ENCODE data around the gene NLK.
"Not testable (repeated sequence)": the region's sequence is repeated elsewhere in the genome, so short reads cannot be mapped to it uniquely, and the experiment has no call there.

The NLK gene

GRCh38 chr17:28042657-28042720 is at the start of gene NLK:
TSS of gene NLK (plus strand) at chr17:28042677. CDS start at chr17:28042874, 197 bp downstream.
- DNase-seq: no peak

- no peak for DNase-seq
Measured at GRCh38 chr17:27993161-27993695, 49.2 kb upstream of the NLK start.

DNA sequence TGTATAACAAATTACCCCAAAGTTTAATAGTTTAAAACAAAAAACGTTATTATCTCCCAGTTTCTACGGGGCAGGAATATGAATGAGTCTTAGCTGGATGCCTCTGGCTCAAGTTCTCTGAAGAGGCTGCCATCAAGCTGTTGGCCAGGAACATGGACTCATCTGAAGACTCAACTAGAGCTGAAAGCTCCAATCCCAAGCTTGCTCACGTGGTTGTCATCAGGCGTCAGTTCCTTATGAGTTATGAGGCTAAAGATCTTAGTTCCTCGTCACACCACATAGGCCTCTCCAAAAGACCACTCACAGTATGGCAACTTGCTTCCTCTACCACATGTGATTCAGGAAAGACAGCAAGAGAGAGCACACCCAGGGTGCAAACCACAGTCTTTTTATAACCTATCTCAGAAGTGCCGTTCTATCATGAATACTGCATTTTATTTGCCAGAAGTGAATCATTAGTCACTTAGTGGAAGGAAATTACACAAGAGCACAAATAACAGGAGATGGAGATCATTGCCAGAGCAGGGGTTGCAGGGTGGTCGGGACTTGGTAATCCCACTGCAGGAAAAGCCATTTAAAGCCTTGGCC is 48.7 kb upstream of the NLK start:
- DNase-seq: no peak

GRCh38 chr17:27994586-27994985 is 47.9 kb upstream of the NLK start:
- no peak for DNase-seq

- DNase-seq: no peak
Measured at GRCh38 chr17:27995554-27995953, 46.9 kb upstream of the NLK start.

DNA sequence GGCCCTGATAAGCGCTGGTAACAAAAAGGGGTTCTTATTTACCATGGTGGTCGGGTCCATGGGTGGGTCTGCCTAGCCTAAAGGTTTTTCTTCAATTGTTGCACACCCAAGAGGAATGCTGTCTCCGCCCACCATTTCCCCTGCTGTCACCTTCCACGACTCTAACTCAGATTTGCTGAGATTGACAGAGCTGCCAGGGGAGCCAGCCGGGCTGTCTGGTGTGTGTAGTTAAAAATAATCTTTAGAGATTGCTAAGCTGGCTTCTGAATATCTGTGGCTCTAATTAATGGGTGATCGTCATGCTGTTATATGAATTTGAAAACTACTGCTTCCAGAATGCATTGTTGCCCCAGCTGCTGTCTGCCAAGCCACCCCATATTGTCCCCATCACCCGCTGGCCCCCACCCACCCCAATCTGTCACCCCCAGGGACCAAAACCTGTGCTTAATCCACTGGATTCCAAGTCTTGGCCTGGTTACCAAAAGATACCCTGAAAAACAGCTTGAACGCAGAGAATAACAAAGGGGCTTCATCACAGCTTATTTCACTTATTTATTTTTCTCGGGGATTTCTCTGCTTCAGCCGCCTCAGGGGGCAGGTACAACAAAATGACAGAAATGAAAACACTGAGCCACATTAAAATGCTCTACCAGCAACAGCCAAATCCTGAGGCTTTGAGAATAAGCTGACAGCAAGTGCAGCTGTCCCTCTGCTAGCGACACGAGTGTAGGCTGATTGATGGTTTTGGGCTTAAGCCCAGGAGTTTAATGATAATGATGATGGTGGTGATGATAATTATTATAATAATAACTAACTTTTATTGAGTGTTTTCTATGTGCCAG is 46.1 kb upstream of the NLK start:
- no peak for DNase-seq

DNA sequence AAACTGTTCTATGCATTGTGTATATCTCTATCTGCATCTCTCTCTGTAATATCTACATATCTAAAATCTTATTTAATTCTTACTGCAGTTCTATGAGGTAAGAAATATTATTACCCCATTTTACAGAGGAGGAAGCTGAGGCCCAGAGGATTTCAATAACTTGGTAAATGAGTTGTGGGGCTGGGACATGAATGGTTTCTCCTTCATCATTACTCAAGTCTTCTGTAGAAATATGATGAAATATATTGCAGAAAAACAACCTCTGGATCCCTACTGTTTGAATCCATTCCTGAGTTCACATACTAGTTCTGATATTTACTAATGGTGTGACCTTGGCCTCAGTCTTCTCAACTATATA is 45.5 kb upstream of the NLK start:
- DNase-seq: no peak

GRCh38 chr17:27997522-27997921 is 45.0 kb upstream of the NLK start:
- no peak for DNase-seq

DNA sequence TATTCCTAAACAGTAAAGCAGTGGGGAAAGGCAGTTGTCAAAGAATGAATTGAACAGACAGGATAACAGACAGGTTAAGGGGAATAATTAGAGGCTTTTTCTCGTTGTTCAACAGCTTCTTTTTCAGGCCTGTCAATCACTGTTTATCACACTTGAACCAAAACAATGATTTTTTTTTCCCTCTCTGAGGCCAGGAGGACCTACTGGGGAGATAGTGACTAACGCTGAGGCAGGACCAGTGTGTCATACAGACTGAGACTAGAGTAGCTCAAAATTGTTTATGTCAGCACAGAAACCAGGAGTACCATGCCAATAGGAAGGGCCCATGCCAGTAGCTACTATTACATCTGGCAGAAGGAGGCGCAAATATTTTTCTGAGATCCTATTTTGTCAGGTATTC is 41.3 kb upstream of the NLK start:
- DNase-seq: no peak

DNA sequence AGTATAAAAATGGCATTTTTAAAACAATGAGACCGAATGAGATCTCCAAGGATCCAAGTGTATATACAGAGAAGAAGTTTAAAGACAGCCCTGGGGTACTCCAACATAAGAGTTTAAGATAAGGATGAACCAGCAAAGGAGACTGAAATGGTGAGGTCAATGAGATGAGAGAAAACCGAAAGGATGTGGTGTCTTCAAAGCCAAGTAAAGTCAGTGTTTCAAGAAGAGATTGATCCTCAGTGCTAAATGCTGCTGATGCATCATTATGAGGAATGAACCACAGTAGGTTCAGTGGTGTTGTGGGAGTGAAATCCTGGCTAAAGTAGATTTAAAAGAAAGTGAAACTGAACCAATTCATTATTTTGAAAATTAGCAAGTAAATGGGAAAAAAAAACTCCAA is 38.1 kb upstream of the NLK start:
- DNase-seq: no peak

- DNase-seq: not testable (repeated sequence)
Measured at GRCh38 chr17:28007925-28008324, 34.6 kb upstream of the NLK start.

- DNase-seq: no peak
Measured at GRCh38 chr17:28008513-28008912, 34.0 kb upstream of the NLK start.

DNA sequence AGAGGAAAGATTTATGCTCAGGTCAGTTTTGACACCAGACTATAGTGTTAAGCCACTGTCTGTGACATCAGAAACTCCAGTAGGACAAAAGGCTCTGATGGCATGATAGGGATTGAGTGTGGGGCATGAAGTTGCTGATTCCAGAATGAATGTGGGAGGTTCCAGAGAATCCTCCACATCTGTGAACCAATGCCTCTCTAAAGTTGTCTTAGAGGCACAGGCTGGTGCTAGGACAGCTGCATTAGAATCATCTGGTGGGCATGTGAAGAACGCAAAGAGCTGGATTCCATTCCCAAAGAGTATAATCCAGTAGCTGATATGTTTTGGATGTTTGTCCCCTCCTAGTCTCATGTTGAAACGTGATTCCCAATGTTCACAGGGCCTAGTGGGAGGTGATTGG is 32.1 kb upstream of the NLK start:
- DNase-seq: no peak

GRCh38 chr17:28018439-28019070 is 23.9 kb upstream of the NLK start:
- no peak for DNase-seq

DNA sequence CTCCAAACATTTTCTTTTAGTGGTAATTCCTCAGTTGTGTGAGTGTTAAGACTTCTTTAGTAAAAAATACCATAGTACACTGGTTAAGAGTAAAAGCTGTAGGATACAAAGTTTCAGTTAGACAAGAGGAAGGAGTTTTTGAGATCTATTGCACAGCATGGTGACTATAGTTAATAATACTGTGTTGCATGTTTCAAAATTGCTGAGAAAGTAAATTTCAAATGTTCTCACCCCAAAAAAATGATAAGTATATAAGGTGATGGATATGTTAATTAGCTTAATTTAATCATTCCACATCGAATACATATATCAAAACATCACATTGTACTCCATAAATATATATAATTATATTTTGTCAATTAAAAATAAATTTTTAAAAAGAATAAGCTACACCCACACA is 22.0 kb upstream of the NLK start:
- DNase-seq: no peak

DNA sequence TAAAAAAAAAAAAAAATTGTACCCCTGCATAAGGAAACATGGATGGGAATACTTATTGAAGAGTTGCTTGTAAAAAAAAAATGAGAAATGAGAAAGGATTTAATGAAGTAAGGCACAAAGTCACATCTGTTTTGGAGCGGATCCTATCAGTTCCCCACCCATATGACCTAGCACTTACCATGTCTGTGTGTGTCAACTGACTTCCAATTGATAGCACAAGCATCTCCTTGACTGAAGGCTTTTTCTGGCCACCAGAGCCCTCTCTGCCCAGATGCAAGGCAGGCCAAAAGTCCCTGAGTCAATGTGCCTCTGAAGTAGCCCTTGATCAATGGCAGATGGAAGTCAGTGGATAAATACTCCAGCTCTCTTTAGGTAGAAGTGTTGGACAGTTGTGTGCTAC is 13.4 kb upstream of the NLK start:
- no peak for DNase-seq

DNA sequence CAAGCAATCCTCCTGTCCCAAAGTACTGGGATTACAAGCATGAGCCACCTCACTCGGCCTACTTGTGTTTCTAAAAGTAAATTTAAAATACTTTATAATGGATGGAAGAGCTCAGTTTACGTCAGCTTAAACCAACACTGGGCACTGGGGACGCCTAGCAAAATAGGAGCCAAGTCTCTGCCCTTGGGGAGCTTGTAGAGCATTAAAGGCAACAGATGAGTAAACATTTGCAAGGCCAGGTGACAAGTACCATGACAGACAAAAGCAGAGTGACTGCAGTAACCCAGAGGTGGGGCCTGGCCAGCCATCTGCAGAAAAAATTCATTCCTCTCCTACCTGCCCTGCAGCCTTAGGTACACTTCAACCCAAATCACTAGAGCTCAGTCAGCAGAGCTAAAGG is 12.1 kb upstream of the NLK start:
- DNase-seq: no peak

DNA sequence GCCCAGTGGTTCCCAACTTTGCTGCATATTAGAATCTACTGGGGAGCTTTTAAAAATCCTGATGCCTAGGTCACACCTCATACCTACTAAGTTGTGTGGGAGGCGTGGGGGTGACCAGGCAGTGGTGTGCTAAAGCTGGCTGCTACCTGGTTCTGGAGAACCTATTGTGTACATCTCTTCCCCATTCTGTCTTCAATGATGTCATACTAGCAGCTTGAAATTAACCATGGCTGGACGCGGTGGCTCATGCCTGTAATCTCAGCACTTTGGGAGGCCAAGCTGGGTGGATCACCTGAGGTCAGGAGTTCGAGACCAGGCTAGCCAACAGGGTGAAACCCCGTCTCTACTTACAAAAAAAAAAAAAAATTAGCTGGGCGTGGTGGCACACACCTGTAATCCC is 11.3 kb upstream of the NLK start:
- DNase-seq: no peak

DNA sequence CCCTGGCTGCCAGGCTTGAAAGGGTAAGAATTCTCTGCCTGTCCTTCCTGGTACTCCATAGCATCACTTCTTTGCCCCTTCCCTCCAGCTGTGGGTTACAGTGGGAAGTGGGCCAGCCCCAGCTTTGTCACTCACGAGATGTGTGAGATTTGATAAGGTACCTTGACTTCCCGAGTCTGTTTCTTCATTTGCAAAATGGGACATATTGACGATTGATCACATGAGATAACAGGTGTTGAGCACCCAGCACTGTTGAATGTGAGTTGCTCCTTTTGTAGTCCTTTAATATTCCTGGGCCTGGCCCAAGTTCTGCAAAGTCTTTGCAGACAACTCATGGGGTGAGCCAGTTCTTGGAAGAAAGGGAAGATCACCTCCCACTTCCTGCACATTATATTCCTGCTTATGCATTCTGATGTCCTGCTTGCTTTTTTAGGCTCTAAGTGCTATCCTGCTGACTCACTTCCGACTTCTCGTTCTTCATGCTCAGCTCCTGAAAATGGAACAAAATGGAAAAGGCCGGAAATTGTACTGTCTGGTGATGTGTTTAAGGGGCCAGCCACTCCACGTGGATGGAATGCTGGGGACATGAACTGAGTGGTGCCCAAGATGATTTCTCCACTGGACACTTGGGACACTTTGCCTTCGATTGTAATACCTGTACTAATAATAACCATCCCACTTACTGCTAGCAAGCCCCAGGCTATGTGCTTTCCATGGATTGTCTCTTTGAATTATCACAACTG is 8.3 kb upstream of the NLK start:
- DNase-seq: no peak

GRCh38 chr17:28035452-28035851 is 7.0 kb upstream of the NLK start:
- DNase-seq: not testable (repeated sequence)

- DNase-seq: not testable (repeated sequence)
Measured at GRCh38 chr17:28035884-28036283, 6.6 kb upstream of the NLK start.

- DNase-seq: no peak
Measured at GRCh38 chr17:28038802-28039201, 3.7 kb upstream of the NLK start.

GRCh38 chr17:28039251-28039650 is 3.2 kb upstream of the NLK start:
- no peak for DNase-seq

GRCh38 chr17:28040406-28040805 is 2.1 kb upstream of the NLK start:
- DNase-seq: no peak
